Activated CD8-positive, alpha-beta memory T cell treated with anti-CD3 and anti-CD28 coated beads for 24 hours (primary cell): ENCODE results near the gene SPDYE2.
"Not testable (repeated sequence)": the region's sequence is repeated elsewhere in the genome, so short reads cannot be mapped to it uniquely, and the experiment has no call there.

Experiments used
- DNase-seq: peaks from one replicate; pipeline ENCODE4 v3.0.0-alpha.2; 2020

Gene SPDYE2

DNA sequence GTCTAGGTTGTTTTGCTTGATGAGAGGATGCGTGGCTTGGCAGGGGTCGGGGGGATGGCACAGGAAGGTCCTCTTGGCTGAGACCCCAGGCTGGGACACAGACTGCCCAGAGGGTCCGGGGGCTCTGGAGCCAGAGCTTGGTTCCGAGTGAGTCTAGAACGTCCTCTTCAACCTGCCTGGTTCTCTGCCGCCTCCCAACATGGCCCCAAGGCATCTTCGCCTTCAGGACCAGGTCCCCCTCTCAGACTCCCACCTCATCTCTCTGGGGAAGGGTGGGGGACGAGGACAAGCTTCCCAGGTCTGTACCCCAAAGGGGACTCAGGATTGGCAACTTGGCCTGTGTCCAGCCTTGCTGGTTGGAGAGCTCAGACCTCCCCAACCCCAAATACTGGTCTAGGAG lies 8.9 kb upstream of the SPDYE2 start:
- DNase-seq: not testable (repeated sequence)

DNA sequence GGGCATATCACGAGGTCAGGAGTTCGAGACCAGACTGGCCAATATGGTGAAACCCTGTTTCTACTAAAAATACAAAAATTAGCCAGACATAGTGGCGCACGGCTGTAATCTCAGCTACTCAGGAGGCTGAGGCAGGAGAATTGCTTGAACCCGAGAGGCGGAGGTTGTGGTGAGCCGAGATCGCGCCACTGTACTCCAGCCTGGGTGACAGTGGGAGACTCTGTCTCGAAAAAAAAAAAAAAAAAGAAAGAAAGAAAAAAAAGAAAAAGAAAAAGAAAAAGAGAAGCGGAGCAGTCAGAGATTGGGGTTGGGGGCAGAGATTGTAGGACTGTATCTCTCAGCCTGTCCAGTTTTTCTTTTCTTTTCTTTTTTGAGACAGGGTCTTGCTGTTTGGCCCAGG lies 8.3 kb upstream of the SPDYE2 start:
- DNase-seq: not testable (repeated sequence)

DNA sequence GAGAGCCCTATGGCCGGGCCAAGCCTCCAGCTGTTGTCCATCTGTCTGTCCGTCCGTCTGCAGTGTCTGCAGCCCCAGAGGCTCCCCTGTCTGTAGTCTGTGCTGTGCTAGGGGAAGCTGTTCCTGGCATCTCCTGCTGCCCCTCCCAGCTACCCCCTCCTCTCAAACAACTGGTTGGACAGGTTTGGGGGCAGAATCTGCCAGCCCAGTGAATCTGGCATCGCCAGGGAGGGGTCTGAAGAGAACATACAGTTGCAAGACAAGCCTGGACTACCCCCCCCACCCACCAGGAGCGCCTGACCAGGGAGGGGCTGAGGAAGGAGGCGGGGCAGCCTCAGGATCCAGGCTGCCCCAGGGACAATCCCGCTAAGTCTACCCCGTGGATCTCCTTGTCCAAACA lies 7.4 kb upstream of the SPDYE2 start, which contains the start of gene UPK3BL2:
Gene UPK3BL2, minus strand, starts transcription at position 101 of the 400 bp plus-strand sequence. Its CDS starts 60 bp downstream, at position 41.
- not testable (repeated sequence) for DNase-seq

DNA sequence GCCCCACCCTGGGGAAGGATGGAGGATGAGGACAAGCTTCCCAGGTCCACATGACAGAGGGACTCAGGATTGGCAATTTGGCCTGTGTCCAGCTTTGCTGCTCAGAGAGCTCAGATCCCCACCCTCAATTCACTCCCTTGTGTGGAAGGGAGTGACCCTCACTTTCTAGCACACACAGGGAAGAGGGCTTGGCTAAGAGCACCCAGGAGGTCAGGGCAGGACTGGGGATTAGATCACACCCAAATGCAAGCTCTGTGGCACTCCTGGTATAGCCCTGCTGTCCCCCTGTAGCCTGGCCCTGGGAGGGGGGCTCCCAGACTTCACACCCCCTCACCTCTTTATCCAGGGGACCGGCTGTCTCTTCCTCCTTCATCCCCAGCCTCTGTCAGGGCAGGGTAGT lies 6.7 kb upstream of the SPDYE2 start:
- DNase-seq: not testable (repeated sequence)

DNA sequence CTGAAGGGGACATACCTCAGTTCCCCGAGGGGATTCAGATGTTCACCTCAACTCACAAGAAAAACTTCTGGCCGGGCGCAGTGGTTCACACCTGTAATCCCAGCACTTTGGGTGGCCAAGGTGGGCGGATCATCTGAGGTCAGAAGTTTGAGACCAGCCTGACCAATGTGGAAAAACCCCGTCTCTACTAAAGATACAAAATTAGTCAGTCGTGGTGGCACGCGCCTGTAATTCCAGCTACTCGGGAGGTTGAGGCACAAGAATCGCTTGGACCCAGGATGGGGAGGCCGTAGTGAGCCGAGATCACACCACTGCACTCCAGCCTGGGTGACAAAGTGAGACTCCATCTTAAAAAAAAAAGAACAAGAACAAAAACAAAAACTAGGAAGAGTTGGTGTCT lies 5.7 kb upstream of the SPDYE2 start:
- not testable (repeated sequence) for DNase-seq

DNA sequence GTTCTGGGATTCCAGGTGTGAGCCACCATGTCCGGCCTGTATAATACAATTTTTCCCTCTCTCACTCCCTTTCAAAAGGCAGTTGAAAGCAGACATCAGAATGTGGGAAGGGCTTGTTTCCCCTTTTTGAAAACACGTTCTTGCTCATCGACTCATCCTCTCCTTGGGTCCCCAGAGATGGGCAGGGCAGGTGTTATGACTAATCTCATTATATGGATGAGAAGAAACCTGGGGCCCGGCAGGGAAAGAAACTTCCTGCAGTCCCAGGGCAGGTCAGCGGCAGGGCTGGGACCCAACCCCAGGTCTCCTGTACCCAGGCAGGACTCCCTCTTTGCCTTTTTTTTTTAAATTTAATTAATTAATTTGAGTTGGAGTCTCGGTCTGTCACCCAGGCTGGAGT lies 4.7 kb upstream of the SPDYE2 start:
- DNase-seq: not testable (repeated sequence)

DNA sequence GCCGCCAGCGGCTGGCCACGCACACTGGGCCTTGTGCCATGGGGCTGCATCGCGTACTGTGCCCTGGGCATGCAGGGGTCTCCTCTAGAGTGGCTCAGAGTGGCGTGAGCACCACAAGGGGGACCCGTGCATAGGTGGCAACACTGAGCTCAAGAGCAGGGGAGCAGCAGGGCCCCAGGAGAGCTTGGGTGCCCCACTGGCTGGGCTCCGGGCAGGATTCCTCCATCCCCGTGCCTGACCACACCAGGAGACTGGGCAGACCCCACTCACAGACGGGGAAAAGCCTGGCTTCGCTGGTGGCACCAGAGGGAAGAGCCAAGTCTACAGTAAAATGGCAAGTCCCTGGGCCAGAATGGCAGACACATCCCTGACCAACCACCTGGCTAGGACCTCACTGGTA lies 17.6 kb downstream of the SPDYE2 start:
- not testable (repeated sequence) for DNase-seq

DNA sequence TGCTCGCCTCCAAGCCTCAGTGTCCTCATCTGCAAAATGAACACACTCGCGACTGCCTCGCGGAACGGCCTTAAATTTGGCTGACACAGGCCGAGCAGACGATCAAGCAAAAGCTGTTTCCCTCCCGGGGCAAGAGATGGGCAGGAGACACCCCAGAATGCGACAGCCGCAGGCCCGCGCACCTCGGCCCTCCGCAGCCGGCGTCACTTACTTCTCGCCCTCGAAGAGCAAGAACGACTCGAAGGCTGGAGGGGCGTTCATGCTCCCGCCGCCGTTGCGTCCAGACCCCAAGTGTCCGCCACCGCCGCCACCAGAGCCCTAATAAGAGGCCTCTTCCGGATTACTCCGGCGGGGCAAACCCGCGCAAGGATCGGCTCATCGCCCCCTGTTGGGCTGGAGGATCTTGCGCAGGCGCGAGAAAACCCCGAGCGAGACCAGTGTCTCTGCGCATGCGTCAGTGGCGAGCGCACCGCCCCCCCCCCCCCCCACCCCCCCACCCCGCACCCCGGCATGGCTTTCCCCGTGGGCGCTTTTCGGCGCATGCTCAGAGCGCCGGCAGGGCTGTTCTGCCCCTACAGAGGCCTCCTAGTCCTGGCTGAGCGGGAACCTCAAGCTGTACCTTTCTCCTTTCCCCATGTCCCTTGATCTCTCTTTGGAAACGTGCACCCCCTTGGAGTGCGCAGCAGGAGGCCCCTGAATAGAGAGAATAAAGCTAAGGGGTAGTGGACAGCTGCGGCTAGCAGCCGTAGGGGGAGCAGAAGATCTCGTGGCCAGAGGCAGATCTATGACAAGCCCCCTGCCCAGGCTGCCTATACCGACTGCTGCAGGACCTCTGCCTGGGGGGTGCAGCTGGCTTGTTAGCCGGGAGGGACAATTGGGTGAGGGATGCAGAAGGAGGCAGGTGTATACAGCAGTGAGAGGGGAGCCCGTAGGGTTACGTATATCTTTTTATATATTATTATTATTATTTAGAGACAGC lies 21.5 kb downstream of the SPDYE2 start, which contains the start of gene POLR2J3:
Gene POLR2J3, minus strand, starts transcription at position 323 of the 979 bp plus-strand sequence. Its CDS starts 62 bp downstream, at position 261.
- peak; percentile 100 for DNase-seq

DNA sequence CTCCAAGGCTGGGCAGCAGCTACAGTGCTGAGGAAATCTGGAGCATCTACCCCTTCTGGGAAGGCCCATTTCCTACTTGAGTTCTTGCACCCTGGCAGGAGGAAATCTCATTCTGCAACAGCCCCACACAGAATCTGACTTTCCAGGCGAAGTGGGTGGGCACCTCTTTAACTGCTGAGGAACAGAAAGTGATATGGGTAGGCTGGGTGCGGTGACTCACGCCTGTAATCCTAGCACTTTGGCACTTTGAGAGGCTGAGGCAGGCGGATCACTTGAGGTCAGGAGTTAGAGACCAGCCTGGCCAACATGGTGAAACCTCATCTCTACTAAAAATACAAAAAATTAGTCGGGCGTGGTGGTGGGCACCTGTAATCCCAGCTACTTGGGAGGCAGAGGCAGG lies 23.6 kb downstream of the SPDYE2 start:
- DNase-seq: not testable (repeated sequence)

DNA sequence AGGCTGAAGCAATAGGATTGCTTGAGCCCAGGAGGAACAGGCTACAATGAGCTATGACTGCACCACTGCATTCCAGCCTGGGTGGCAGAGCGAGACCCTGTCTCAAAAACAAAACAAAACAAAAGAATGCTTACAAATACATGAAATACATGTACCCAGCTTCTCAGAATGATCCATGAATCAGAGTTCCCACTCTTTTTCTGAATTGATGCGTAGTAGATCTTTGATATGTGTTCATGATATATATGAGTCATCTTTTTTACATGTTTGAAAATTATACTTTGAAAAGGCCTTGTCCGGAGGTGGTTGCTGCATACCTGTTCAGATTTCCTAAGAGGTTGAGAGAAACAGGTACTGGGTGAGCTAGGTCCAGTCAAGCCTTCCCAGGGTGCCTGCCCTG lies 25.3 kb downstream of the SPDYE2 start:
- not testable (repeated sequence) for DNase-seq

DNA sequence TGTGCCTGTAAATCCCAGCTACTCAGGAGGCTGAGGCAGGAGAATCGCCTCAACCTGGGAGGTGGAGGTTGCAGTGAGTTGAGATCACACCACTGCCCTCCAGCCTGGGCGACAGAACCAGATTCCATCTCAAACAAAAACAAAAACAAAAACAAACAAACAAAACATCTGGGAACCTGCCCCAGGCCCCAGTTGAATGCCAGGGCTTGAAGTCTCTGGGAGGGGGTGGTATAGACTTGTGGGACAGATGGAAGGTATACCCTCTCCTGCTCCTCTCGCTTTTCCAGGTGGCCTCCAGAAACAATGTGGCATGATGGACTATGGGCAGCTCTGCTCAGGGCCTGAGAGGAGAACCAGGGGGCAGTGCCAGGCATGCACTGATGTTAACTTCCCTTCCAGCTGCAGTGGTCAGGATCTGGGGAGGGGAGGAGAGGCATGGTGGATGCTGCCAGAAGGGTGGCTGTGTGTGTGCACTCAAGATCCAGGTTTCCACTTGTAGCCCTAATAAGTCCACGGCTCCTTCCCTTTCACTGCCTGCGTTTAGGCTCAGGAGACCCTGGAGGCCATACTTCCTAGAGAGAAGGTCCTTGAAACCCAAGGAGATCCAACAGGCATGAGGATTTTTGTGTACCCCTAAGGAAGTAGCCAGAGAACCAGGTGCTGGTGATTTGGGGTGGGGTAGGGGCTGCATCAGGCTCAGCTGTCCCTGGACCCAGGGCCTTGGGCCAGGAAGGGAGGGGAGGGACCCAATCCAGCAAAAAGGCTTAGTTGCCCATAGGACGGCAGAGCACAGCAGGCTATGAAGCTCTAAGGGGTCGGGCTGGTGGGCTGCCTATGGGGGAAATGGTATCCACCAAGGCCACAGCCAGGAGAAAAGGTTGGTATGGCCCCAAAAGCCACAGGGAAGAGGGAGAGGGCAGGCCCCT lies 26.6 kb downstream of the SPDYE2 start:
- peak; percentile 52 for DNase-seq

DNA sequence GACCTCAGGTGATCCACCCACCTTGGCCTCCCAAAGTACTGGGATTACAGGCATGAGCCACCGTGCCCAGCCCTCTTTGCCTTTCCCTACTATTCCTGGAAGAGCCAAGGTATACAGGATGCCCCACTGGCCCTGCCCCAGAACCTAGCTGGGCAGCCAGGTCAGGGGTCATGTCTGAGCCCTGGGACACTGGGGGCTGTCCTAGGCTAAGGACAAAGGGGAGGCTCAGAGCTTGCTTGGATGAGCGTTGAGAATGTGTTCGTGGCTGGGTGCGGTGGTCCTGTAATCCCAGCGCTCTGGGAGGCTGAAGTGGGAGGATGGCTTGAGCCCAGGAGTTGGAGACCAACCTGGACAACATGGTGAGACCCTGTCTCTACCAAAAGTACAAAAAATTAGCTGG lies 27.5 kb downstream of the SPDYE2 start:
- DNase-seq: peak; percentile 58

DNA sequence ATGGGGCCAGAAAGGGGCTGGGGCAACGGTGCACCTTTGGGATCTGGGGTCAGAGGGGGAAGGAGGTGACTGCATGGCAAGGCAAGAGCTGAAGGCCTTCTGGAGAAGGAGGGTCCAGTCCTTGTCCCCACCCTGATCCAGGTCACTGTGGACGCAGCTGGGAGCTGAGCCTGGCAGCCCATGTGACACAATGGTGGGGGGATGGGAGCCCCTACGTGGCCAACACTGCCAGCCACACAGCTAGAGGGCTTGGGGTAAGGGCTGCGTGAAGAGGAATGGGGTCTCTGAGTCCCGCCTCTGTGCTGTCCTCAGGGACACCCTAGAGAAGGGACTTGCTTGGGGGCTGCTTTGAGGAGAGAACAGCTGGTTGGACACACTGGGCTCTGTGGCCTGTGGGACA lies 30.7 kb downstream of the SPDYE2 start:
- not testable (repeated sequence) for DNase-seq

DNA sequence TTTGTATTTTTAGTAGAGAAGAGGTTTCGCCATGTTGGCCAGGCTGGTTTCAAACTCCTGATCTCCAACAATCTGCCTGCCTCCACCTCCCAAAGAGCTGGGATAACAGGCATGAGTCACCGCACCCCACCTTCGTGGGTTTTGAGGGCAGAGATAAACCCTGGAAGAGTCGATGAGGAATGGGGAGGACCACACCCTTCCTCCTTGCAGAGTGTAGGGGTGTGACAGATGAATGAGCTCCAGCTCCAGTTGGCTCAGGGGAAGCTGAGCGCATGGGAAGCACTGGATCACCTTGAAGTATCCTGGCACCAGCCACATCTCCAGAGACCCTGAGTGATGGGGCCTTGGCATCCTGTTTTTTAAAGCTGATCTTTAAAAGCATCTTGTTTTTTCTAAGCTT lies 32.5 kb downstream of the SPDYE2 start:
- not testable (repeated sequence) for DNase-seq

DNA sequence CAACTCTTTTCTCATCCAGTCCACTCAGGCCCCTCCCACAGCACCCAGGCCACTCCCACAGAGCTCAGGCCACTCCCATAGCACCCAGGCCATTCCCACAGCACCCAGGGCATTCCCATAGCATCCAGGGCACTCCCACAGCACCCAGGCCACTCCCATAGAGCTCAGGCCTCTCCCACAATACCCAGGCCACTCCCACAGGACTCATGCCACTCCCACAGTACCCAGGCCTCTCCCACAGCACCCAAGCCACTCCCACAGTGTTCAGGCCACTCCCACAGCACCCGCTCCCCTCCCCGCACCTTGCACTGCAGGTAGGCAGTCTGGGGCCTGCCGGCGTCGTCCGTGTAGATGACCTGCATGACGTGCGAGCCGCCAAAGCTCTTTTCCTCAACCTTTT lies 38.8 kb downstream of the SPDYE2 start:
- DNase-seq: not testable (repeated sequence)

DNA sequence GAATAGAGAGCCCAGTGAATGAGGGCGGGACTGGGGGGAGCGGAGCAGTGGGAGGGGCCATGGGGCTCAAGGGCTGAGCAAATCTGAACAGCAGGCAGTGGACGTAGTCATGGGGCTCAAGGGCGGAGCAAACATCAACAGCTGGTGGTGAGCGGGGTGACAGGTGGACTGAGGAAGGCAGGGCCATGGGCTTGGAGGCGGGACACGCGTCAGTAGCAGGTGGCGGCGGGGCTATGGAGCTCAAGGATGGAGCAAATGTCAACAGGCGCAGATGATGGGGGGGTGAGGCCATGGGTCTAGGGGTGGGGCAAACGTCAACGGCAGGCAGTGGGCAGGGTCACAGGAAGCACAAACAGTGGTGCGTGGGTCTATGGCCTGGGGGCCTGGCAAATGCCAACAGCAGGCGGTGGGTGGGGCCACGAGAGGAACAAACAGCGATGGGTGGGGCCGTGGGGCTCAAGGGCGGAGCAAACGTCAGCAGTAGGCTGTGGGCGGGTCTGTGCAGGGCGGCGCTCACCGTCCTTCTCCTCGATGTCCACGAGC lies 41.5 kb downstream of the SPDYE2 start:
- peak; percentile 79 for DNase-seq

DNA sequence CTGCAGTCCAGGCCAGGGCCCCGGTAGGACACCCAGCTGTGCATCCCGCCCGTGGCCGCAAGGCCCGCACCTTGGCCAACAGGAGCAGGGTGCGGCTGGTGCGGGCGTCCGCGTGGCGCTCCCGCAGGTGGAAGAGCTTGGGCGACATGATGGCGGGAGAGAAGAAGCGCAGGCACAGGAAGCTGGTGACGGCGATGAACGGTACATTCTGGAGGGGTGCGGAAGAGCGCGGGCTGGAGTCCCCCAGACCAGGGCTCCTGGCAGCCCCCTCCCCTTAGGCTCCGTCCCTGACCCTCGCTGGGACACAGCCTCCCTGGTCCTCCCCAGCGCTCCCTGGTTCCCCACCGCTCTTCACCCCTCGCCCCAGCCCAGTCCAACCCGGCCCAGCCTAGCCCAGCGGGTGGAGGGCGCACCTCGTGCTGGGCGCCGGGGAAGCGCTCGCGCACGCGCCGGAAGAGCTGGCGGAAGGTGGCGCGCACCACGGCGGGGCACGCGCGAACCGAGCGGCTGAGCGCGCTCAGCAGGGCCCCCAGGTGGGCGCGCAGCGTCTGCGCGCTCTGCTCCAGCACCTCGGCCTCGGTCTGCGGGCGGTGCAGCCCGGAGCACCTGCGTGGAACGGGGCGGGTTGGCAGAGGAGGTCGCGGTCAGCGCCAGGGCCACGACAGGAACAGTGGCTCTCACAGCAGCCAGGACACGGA lies 42.8 kb downstream of the SPDYE2 start:
- not testable (repeated sequence) for DNase-seq

DNA sequence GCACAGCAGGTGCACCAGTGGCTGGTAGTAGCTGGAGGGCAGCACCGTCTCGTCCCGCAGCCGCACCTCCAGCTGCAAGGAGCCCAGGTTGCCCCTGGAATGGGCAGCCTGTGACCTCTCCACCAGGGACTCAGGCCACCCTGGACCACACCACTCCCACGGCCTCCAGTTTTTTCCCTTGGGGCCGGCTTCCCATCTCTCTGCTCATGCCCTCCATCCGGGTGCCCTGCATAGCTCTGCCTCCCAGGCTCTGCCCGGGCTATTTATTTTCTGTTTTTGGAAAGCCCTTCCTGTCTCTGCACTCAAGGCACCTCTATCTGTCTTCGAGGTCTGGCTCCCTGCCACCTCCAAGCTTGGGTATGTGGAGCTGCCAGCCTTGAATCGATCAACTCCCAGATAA lies 45.0 kb downstream of the SPDYE2 start:
- DNase-seq: not testable (repeated sequence)

DNA sequence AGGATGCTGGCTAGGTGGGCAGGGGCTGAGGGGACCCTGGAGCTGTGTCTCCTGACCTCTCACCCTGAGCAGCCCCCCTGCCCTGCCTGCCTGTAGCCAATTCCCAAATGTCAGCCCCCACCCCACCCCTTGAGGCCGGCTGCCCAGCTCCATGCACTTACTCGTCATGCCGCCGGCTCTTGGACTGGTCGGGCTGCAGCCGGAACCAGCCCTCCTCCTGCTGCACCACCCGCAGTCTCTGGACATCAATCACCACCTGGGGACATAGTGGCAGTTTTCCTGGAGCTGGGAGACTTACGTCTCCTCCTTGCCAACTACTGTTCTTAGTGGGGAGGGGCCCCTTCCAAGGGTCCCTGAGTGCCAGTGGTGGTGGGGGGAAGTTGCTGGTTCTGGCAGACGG lies 48.7 kb downstream of the SPDYE2 start:
- DNase-seq: not testable (repeated sequence)

DNA sequence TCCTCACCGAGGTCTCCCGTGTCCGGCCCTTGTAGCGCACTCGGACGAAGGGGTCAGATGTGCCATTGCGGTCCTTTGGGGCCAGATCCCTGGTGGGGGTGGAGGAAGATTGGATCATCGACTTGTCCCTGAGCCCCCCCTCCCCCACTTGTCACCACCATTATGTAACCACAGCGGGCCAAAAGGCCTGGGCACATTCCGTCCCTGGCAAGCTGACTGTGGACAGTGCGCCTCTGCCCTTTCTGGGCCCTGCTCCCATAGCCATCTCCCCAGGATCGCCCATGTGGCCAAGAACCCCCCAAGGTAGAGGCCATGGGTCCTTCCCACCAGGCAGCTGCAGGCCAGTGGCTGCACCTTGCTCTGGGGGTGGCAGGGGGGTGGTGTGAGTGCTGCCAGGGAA lies 51.3 kb downstream of the SPDYE2 start:
- not testable (repeated sequence) for DNase-seq

DNA sequence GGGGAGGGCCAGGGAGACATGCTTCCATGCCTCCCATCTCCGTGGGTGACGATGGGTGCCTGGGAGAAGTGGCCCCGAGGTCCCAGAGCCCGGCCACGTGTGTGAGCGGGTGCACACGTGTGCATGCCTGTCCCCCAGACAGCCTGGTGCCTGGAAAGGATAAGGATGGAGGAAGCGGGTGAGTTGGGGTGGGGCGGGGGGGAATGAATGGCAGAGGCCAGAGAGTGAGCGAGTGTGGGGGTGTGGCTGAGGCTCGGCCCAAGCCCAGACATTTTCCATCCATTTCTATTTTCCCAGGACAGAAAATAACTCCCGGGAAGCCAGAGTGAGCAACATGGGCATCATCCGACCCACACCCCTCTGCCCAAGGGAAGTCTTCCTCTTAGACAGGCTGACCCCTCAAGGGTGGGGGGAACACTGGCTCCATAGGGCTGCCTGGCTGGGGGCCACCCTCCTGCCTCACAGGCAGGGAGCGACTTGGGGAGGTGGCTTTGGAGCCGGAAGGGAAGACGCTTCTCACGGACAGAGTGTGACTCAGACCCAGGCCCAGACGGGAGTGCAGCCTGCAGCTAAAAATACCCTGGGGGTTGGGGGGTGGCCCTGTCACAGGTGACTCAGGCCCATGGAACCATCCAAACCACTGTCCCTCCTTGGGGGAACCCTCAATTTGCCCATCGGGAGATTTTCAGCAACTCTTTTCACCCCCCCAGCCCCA lies 53.6 kb downstream of the SPDYE2 start:
- DNase-seq: not testable (repeated sequence)
